GM23338 (cell line): ENCODE results near the gene TSR1.

Experiments
- CREB1 ChIP-seq: fragments of 250-450 bp; sonication (Bioruptor Pico); IDR thresholded peaks from 2 replicates; pipeline ENCODE4 v1.5.0; 2020; ENCODE audit warnings: low read depth, mild to moderate bottlenecking, moderate library complexity
- CTCF ChIP-seq, 2 experiments: fragments of 200-600 bp in 1 of 2; sonication (generic) in 1 of 2; conservative IDR thresholded peaks; 2 replicates each; pipeline versions ENCODE4 v1.5.1 to v1.6.1; 2016 to 2017; ENCODE audit warnings: antibody characterized with exemption in 2 of 2, low read depth in 2 of 2, mild to moderate bottlenecking in 2 of 2, moderate library complexity in 1 of 2
- ETS1 ChIP-seq: IDR thresholded peaks from 2 replicates; pipeline ENCODE4 v1.6.1; 2016; ENCODE audit warnings: antibody characterized with exemption
- EZH2 ChIP-seq: fragments of 200-600 bp; sonication (generic); IDR thresholded peaks from one replicate; pipeline ENCODE4 v1.8.0; 2017; ENCODE audit warnings: antibody characterized with exemption, mild to moderate bottlenecking, low read depth; ENCODE audit not compliant: unreplicated experiment
- EZH2phosphoT487 ChIP-seq: fragments of 200-600 bp; sonication (generic); IDR thresholded peaks from one replicate; pipeline ENCODE4 v1.8.1; 2018; ENCODE audit warnings: antibody characterized with exemption; ENCODE audit not compliant: unreplicated experiment
- JUNB ChIP-seq: IDR thresholded peaks from one replicate; pipeline ENCODE4 v1.6.1; 2016; ENCODE audit warnings: antibody characterized with exemption; ENCODE audit not compliant: unreplicated experiment
- NANOG ChIP-seq: IDR thresholded peaks from 2 replicates; pipeline ENCODE4 v1.6.1; 2016; ENCODE audit warnings: antibody characterized with exemption, borderline replicate concordance
- POLR2AphosphoS5 ChIP-seq: IDR thresholded peaks from 2 replicates; pipeline ENCODE4 v1.6.1; 2016; ENCODE audit warnings: antibody characterized with exemption, low read depth
- REST ChIP-seq: IDR thresholded peaks from one replicate; pipeline ENCODE4 v1.6.1; 2018; ENCODE audit warnings: antibody characterized with exemption; ENCODE audit not compliant: unreplicated experiment
- STAT1 ChIP-seq: IDR thresholded peaks from one replicate; pipeline ENCODE4 v1.6.1; 2016; ENCODE audit warnings: antibody characterized with exemption; ENCODE audit not compliant: unreplicated experiment
- ZNF114 ChIP-seq: fragments of 250-450 bp; sonication (Bioruptor Pico); IDR thresholded peaks from 2 replicates; pipeline ENCODE4 v1.5.0; 2020; ENCODE audit warnings: mild to moderate bottlenecking, moderate library complexity
- ZNF331 ChIP-seq: fragments of 250-450 bp; sonication (Bioruptor Pico); IDR thresholded peaks from 2 replicates; pipeline ENCODE4 v1.5.0; 2020; ENCODE audit warnings: low read depth, mild to moderate bottlenecking, moderate library complexity

- TF ChIP-seq CTCF (conservative IDR thresholded peaks at IDR 0.05; ENCODE audit: low read depth in 2 of 2) (no peak), EZH2phosphoT487 (no peak), EZH2 (no peak), CREB1 (CRISPR knock-in tag) (no peak), REST (no peak), POLR2AphosphoS5 (no peak), NANOG (no peak), JUNB (no peak), ETS1 (no peak), ZNF114 (CRISPR knock-in tag) (no peak), STAT1 (no peak), ZNF331 (CRISPR knock-in tag) (no peak)
Measured at GRCh38 chr17:2338315-2338657, 2.0 kb upstream of the TSR1 start.
